ENCODE data around the gene RIN2. TPM values are rescaled to one million over a fixed set of nuclear protein-coding genes. Genes with fewer than 3 reads are reported as not detected.
"Not testable (repeated sequence)": the region's sequence is repeated elsewhere in the genome, so short reads cannot be mapped to it uniquely, and the experiment has no call there.

Gene RIN2
- total RNA-seq, 1 donor from 2014 or later, result 57.5 TPM

DNA sequence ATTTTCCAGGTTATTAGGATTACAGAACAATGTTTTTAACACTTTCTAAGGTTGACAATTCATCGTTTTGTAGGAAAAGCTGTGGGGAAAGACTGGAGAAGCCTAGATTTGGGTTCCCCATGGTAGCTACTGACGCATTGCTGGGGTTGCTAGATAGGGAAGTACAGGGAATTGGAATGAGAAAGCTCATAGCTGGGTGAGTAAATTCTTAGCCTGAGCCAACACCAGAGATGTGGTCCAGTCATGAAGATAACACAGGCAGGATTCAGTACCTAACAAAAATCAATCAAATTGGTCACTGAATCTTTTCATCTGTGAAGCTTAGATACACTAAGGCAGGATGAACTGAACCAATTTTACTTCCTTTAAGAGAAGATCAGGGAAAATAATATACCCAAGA is 35.7 kb downstream of the RIN2 start:
- peaks cover 3% of the 10 kb centered on the region for H3K4me1 Mint-ChIP-seq (ENCODE audit: unreplicated experiment)
- no peak for DNase-seq (ENCODE audit: low spot score)
- H3K27ac Mint-ChIP-seq (ENCODE audit: unreplicated experiment), result no peak overlapping the region
- no peaks in the 10 kb centered on the region for H3K9me3 Mint-ChIP-seq (ENCODE audit: unreplicated experiment)
- TF ChIP-seq, protein P1, sequence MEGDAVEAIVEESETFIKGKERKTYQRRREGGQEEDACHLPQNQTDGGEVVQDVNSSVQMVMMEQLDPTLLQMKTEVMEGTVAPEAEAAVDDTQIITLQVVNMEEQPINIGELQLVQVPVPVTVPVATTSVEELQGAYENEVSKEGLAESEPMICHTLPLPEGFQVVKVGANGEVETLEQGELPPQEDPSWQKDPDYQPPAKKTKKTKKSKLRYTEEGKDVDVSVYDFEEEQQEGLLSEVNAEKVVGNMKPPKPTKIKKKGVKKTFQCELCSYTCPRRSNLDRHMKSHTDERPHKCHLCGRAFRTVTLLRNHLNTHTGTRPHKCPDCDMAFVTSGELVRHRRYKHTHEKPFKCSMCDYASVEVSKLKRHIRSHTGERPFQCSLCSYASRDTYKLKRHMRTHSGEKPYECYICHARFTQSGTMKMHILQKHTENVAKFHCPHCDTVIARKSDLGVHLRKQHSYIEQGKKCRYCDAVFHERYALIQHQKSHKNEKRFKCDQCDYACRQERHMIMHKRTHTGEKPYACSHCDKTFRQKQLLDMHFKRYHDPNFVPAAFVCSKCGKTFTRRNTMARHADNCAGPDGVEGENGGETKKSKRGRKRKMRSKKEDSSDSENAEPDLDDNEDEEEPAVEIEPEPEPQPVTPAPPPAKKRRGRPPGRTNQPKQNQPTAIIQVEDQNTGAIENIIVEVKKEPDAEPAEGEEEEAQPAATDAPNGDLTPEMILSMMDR (IDR thresholded peaks at IDR 0.05; ENCODE audit: unreplicated experiment), result no peak
- H3K27me3 Mint-ChIP-seq (ENCODE audit: unreplicated experiment), result peaks cover 4% of the 10 kb centered on the region
- no peak overlapping the region for H3K4me3 Mint-ChIP-seq (ENCODE audit: unreplicated experiment)
- peaks cover 3% of the 10 kb centered on the region for H3K36me3 Mint-ChIP-seq (ENCODE audit: low read depth, unreplicated experiment)

- H3K27ac Mint-ChIP-seq (ENCODE audit: unreplicated experiment), result no peak overlapping the region
- no peaks in the 10 kb centered on the region for H3K9me3 Mint-ChIP-seq (ENCODE audit: unreplicated experiment)
- H3K27me3 Mint-ChIP-seq (ENCODE audit: unreplicated experiment), result peaks cover 4% of the 10 kb centered on the region
- no peak overlapping the region for H3K4me3 Mint-ChIP-seq (ENCODE audit: unreplicated experiment)
- TF ChIP-seq, protein P1 (IDR thresholded peaks at IDR 0.05; ENCODE audit: unreplicated experiment), result no peak
- H3K4me1 Mint-ChIP-seq (ENCODE audit: unreplicated experiment), result peaks cover 14% of the 10 kb centered on the region
- H3K36me3 Mint-ChIP-seq (ENCODE audit: low read depth, unreplicated experiment), result peaks cover 10% of the 10 kb centered on the region
- DNase-seq (ENCODE audit: low spot score), result no peak
These were observed 36.9 kb downstream of the RIN2 start for GRCh38 chr20:19794941-19795340.

GRCh38 chr20:19799325-19799724 is 41.3 kb downstream of the RIN2 start:
- Mint-ChIP-seq H3K36me3 (ENCODE audit: low read depth, unreplicated experiment) (peaks cover 30% of the 10 kb centered on the region), H3K27me3 (ENCODE audit: unreplicated experiment) (peaks cover 3% of the 10 kb centered on the region), H3K4me3 (ENCODE audit: unreplicated experiment) (peak overlapping the region; percentile 13), H3K27ac (ENCODE audit: unreplicated experiment) (no peak overlapping the region), H3K4me1 (ENCODE audit: unreplicated experiment) (peaks cover 35% of the 10 kb centered on the region), H3K9me3 (ENCODE audit: unreplicated experiment) (no peaks in the 10 kb centered on the region)
- TF ChIP-seq, protein P1 (IDR thresholded peaks at IDR 0.05; ENCODE audit: unreplicated experiment), result no peak
- no peak for DNase-seq (ENCODE audit: low spot score)

DNA sequence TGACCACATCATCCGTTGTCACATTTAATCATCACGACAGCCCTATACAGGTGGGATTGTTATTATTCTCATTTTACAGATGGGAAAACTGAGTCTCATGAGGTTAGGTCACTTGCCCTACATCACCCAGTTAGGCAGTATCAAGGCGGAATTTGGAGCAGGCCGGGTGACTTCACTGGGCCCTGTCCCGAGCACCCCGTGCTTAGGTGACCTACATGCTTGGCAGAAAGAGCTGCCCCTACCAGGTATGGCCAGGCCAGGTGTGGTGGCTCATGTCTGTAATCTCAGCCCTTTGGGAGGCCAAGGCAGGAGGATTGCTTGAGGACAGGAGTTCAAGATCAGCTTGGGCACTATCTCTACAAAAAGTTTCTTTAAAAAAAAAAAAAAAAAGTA is 44.0 kb downstream of the RIN2 start:
- DNase-seq (ENCODE audit: low spot score), result no peak
- Mint-ChIP-seq H3K27me3 (ENCODE audit: unreplicated experiment) (no peaks in the 10 kb centered on the region), H3K9me3 (ENCODE audit: unreplicated experiment) (no peaks in the 10 kb centered on the region), H3K4me1 (ENCODE audit: unreplicated experiment) (peaks cover 47% of the 10 kb centered on the region), H3K36me3 (ENCODE audit: low read depth, unreplicated experiment) (peaks cover 47% of the 10 kb centered on the region), H3K27ac (ENCODE audit: unreplicated experiment) (no peak overlapping the region), H3K4me3 (ENCODE audit: unreplicated experiment) (peak overlapping the region; percentile 57)
- TF ChIP-seq, protein P1 (IDR thresholded peaks at IDR 0.05; ENCODE audit: unreplicated experiment), result no peak

DNA sequence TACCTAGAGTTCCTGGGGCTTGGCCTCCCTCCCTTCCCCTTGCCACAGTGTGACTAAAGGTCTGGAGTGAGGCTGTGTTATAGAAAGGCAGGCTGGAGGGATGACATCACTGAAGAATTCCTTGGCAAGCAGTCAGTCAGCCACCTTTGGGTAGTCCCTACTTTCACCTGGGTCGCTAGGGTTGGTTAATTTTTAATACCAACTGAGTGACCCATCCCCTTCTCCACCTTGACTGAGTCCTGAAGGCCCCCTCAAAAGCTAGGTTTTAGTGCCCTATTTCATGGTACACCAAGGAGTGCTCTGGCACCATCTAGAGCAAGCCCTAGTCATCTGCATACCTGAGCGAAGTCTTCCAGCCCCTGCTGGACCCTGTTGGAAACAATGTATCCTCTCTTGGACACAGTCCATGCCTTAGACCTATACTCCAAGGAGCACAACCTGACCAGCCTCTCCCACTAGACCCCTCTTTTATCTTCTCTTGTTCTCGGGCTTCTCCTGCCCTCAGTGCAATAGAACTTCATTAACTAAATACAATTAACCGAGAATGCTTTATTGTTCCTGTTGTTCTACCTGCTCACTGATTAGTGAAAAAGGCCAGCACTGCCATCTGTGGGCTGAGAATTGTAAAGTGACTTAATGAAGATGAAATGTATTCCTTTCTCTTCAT is 44.6 kb downstream of the RIN2 start:
- H3K27me3 Mint-ChIP-seq (ENCODE audit: unreplicated experiment), result no peaks in the 10 kb centered on the region
- TF ChIP-seq, protein P1 (IDR thresholded peaks at IDR 0.05; ENCODE audit: unreplicated experiment), result peak; percentile 17
- H3K36me3 Mint-ChIP-seq (ENCODE audit: low read depth, unreplicated experiment), result peaks cover 47% of the 10 kb centered on the region
- peaks cover 47% of the 10 kb centered on the region for H3K4me1 Mint-ChIP-seq (ENCODE audit: unreplicated experiment)
- no peaks in the 10 kb centered on the region for H3K9me3 Mint-ChIP-seq (ENCODE audit: unreplicated experiment)
- H3K4me3 Mint-ChIP-seq (ENCODE audit: unreplicated experiment), result peak overlapping the region; percentile 56
- H3K27ac Mint-ChIP-seq (ENCODE audit: unreplicated experiment), result peak overlapping the region; percentile 66
- no peak for DNase-seq (ENCODE audit: low spot score)

DNA sequence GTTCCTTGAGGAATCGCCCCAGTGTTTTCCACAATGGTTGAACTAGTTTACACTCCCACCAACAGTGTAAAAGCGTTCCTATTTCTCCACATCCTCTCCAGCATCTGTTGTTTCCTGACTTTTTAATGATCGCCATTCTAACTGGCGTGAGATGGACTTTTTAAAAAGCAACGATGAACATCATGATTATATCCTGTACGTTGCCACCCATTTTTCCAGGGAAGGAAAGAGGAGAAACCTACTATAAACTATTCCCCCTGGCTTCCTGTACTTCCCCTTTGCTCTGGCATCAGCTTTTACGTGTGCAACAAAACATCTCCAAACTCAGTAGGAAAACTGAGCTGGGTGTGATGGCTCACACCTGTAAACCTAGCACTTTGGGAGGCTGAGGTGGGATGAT is 48.2 kb downstream of the RIN2 start:
- not testable (repeated sequence) for H3K27ac Mint-ChIP-seq (ENCODE audit: unreplicated experiment); DNase-seq (ENCODE audit: low spot score); H3K9me3 Mint-ChIP-seq (ENCODE audit: unreplicated experiment); H3K27me3 Mint-ChIP-seq (ENCODE audit: unreplicated experiment)
- H3K4me3 Mint-ChIP-seq (ENCODE audit: unreplicated experiment), result peak overlapping the region; percentile 42
- peaks cover 51% of the 10 kb centered on the region for H3K36me3 Mint-ChIP-seq (ENCODE audit: low read depth, unreplicated experiment)
- H3K4me1 Mint-ChIP-seq (ENCODE audit: unreplicated experiment), result peaks cover 41% of the 10 kb centered on the region
